AG10803 (cell line): ENCODE data around the gene TNFAIP3.

Experiments used
- DNase-seq: peaks from one replicate; pipeline ENCODE4 v3.0.0; 2010; ENCODE audit warnings: low read depth
- H3K4me3 ChIP-seq: 2 replicates; pipeline ENCODE4 v1.5.1; 2011; ENCODE audit warnings: mild to moderate bottlenecking, low read length, control low read depth
- CTCF ChIP-seq: conservative IDR thresholded peaks from 2 replicates; pipeline ENCODE4 v1.5.1; 2011; ENCODE audit warnings: mild to moderate bottlenecking, low read length, control low read depth, inconsistent platforms

TNFAIP3 gene

GRCh38 chr6:137846274-137846673 lies 20.8 kb upstream of the TNFAIP3 start:
- DNase-seq, result no peak
- no peak for TF ChIP-seq CTCF
- H3K4me3 ChIP-seq, result no peak overlapping the region

GRCh38 chr6:137846772-137847313 lies 20.2 kb upstream of the TNFAIP3 start:
- DNase-seq, result no peak
- H3K4me3 ChIP-seq, result no peak overlapping the region
- no peak for TF ChIP-seq CTCF

DNA sequence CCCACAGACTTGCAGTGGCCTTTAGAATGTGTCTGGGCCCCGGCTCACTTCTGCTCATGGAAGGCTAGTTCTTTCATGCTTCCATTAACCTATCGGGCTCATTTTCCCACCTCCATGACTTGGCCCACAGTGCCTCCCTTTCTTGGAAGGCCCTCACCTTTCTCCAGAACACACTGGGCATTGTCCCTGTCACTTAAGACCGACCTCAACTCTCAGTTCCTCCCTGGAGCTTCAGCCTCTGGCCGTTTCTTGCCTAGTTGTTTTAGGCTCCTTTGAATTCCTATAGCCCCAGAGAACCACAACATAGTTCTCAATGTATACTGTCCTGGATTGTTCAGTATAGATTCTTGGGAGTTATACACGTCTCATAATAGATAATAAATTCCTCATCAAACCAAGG lies 19.3 kb upstream of the TNFAIP3 start:
- no peak for TF ChIP-seq CTCF
- no peak for DNase-seq
- H3K4me3 ChIP-seq, result no peak overlapping the region

DNA sequence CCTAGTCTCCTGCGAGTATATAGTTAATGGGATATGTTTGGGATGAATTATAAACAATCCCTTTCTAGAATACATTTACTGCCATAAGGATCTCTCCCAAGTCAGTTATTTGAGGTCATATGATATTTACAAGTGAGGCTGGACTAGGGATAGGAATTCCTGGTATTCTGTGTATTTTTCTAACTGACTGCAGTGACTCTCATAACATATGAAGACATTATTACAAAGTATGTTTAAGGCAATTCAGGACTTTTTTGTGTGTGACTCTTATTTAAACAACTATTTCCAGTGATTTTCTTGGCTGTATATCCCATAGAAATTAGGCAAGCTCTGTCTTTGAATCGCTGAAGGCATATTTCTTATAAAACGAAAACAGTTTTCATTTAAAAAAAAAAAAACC lies 18.4 kb upstream of the TNFAIP3 start:
- H3K4me3 ChIP-seq, result no peak overlapping the region
- peak; percentile 53 for DNase-seq
- TF ChIP-seq CTCF, result no peak

DNA sequence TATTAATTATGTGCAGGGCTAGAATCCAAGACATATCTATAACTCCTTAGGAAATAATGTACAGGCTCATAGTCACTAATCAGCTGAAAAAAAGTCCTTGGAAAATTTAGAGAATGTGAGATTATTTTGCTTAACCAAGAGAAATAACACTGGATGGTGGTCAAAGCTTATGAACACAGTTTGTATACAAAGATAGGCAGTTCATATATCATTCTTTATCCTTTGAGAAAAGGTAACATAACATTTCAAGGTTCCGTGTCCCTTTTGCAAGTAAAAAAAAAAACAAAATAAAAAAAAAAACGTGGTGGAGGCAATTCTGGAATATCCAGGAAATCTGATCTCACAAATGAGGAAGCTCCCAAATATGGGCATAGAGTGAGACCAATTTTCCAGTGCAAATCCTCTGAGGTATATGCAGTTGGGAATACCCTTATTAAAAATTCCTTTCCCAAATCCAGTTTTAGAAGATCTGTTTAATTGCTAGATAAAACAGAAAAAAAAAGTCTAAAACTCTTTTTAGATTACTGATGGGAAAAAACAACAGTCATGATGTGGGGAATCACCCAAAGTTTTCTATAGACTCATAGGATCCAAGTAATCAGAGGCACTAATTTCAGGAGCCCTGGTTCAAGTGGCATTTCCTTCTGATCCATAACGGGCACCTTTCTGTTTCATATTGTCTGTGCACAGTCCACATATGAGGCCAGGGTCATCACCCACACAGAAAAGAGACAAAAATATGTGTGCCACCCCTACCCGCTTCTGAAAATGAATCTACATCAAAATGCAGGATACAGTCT lies 17.7 kb upstream of the TNFAIP3 start:
- H3K4me3 ChIP-seq, result no peak overlapping the region
- no peak for DNase-seq
- no peak for TF ChIP-seq CTCF

DNA sequence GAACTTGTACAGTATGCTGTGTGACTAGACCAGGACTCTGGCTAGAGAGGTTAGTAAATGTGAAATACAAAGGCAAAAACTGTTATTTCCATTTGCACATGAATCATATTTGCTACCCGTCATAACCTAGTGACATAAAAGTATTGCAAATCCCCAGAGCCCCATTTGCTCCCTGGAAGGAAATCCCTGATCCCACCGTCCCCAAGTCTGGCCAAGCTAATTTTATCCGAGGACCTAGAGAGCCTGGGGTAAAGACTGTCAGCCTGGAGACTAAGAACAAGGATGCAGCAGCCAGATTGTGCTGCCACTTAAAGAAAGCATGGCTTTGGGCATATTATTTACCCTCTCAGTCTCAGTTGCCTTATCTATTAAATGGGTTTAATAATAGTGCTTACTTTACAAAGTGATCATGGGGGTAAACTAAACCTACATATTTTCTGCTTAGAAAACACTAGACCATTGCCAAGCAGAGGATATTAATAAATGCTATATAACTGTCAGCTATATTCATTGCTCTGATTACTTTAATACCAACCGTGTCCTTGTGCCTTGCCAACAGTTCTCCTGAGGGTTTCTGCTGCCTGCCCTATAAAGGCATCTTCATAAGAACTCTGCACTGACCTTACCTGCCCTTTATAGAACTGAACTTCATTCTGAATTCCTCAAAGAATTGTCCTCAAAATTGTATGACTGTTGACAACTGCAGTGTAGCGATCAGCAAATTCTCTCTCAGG lies 16.9 kb upstream of the TNFAIP3 start:
- TF ChIP-seq CTCF, result no peak
- H3K4me3 ChIP-seq, result no peak overlapping the region

More for the DNA sequence above, 16.9 kb upstream of the TNFAIP3 start:
- no peak for DNase-seq
